ENCODE data around the gene RNF14.

Gene RNF14

DNA sequence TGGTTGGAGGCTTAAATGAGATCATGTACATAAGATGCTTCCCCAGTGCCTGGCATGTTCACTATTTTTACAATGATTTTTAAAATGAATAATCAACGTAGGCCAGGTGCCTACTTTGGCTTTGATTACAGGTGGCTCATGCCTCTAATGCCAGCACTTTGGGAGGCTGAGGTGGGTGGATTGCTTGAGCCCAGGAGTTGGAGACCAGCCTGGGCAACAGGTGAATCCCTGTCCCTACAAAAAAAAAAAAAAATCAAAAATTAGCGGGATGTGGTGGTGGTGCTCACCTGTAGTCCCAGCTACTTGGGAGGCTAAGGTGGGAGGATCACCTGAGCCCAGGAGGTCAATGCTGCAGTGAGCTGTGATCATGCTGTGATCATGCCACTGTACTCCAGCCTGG lies 20.1 kb upstream of the RNF14 start:
- no peak for DNase-seq (ENCODE audit: low read depth)

- no peak for DNase-seq (ENCODE audit: low read depth)
Measured at GRCh38 chr5:141949511-141949910, 19.4 kb upstream of the RNF14 start.

GRCh38 chr5:141950207-141951005 lies 18.5 kb upstream of the RNF14 start:
- no peak for DNase-seq (ENCODE audit: low read depth)

DNA sequence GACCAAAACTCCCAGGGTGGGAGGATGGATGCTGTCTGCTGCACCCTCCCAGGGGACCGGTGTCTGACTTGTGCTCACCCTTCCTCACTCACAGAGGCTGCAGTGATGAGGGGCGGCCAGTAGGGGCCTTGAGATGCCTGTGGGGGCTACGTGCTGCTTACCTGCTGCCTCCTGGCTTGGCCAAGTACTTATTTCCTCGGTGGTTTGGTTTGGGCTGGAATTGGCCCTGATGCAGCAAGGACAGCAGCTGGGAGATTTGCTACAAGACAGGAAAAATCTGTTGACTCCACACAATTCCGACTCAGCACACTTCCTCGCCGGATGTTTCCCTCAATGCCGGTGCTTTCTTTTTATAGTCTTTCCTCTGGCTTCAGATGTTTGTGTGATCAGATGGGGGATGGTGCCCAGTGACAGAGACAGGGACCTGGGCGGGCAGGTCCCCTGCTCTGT lies 17.5 kb upstream of the RNF14 start:
- no peak for DNase-seq (ENCODE audit: low read depth)

GRCh38 chr5:141952020-141952419 lies 16.9 kb upstream of the RNF14 start:
- DNase-seq (ENCODE audit: low read depth), result no peak

GRCh38 chr5:141954194-141954593 lies 14.7 kb upstream of the RNF14 start:
- no peak for DNase-seq (ENCODE audit: low read depth)

GRCh38 chr5:141957367-141957996 lies 11.4 kb upstream of the RNF14 start:
- DNase-seq (ENCODE audit: low read depth), result no peak

- no peak for DNase-seq (ENCODE audit: low read depth)
Measured at GRCh38 chr5:141958113-141958512, 10.8 kb upstream of the RNF14 start, which contains the start of gene PCDH12. PCDH12 (minus strand) TSS chr5:141958202; CDS start chr5:141957851, 351 bp downstream.

- no peak for DNase-seq (ENCODE audit: low read depth)
Measured at GRCh38 chr5:141958546-141959172, 10.2 kb upstream of the RNF14 start.

DNA sequence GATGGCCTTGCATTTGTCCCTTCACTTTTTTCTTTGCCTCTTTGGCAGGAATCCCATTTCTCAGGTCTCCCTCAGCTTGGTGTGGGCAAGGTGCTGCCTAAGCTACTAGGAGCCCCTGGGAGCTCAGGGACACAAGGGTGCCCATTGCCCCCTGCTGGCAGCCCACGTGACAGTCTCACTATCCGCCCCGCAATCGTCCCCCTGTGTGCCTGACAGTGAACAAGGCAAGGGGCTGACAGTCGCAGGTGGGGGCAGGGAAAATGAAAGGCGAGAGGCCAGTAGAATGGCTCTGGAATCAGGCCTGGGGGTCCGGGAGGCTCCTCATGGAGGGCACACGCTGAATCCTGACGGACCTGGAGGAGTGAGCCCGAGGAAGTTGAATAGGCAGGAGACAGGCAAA lies 8.9 kb upstream of the RNF14 start:
- DNase-seq (ENCODE audit: low read depth), result no peak

DNA sequence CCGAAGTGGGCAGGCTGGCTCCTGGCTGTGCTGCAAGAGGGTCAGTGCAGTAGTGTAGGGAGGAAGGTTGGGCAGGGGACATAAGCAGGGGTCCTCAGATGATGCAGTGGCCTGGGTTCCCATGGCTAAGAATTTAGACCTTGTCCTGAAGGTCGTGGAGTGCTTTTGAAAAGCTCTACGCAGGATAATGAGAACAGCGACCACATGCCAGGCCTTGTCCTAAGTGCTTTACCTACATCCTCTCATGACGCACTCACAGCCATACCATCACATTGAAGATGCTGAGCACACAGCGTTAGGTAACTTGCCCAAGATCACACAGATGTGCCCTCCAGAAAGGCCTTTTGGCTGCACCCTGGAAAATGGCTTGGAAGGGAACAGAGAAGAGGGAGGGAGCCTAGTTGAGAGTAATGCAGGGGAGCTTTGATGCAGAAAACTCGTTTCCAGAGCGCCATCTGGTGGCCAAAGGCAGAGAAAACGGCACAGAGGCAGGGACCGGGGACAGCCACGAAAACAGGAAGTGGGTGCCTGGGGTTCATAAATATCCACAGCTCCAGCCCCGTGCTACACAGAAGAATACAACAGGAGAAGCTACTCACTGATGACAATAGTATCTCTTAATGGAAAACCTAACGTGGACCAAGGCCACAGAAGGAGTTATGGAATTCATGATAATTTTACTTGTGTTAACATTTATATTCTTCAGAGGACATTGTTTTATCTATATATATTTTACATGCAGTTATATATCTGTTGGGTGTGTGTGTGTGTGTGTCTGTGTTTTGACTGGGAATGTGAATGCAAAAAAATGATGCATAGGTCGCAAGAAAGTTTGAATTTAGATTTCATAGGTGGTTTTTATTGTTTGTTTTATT lies 8.2 kb upstream of the RNF14 start:
- DNase-seq (ENCODE audit: low read depth), result peak; percentile 79

GRCh38 chr5:141961466-141961865 lies 7.4 kb upstream of the RNF14 start:
- no peak for DNase-seq (ENCODE audit: low read depth)

- no peak for DNase-seq (ENCODE audit: low read depth)
Measured at GRCh38 chr5:141963701-141964100, 5.2 kb upstream of the RNF14 start.

DNA sequence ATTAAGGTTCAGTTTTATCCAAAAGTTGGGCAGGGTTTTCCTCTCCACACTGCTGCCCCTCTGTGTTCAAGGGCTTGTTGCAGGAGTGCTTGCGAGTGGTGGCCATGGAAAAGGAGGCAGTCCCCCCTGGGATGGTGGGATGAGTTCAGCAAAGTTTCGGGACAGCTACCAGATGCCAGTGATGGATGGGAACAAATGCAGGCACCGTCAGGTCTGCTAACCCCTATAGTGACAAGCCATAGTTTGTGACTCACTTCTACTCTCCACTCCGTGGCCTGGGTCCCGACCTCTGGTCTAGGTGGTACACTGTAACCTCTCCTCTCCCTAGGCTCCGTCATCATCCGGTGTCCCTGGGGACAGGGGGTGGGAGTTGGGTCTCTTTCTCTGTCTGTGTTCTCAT lies 3.8 kb upstream of the RNF14 start:
- DNase-seq (ENCODE audit: low read depth), result no peak

DNA sequence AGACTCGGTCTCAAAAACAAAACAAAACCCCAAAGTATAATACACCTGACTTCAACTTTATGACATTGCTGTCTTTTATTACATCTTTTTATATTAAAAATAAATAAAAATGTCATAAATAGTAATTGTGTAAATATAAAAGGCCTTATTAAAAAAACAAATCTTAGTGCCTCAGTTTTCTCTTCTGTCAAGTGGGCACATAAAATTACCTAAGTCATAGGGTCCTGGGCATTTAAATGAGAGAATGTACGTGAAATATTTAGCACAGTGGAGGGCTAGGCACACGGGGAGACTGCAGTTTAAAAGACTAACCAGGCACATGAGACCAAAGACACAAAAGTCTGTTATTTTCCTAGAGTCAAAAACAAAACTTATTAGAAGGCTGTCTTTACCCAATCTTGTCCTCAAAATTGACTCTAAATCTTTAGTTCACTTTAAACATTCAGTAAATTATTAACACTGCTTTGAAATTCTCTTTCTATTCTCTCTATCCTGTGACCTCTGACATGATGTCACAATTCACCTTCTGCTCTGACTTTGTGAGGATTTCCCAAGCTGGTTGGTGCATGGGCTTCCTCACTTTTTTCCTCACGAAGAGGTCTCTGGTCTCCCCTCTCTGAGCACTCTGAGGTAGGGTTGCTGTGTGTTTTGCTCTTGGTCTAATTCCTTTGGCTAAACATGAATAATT lies 2.5 kb upstream of the RNF14 start:
- DNase-seq (ENCODE audit: low read depth), result no peak

DNA sequence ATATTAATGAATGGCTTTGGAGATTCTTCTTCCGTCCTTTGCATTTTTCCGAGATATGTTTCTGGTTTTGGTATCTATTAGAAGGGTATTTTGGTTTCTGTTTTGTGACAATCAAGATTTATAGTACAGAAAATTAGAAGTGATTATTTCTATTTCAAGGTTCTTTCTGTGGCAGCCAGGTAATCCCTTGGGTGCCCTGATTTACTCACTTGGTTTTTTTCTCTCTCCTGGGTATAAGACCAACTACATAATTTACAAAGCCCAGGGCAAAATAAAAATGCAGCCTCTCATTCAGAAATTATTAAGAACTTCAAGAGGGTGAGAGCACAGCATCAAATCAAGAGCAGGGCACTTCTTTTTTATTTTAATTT lies 2.0 kb upstream of the RNF14 start:
- DNase-seq (ENCODE audit: low read depth), result no peak

DNA sequence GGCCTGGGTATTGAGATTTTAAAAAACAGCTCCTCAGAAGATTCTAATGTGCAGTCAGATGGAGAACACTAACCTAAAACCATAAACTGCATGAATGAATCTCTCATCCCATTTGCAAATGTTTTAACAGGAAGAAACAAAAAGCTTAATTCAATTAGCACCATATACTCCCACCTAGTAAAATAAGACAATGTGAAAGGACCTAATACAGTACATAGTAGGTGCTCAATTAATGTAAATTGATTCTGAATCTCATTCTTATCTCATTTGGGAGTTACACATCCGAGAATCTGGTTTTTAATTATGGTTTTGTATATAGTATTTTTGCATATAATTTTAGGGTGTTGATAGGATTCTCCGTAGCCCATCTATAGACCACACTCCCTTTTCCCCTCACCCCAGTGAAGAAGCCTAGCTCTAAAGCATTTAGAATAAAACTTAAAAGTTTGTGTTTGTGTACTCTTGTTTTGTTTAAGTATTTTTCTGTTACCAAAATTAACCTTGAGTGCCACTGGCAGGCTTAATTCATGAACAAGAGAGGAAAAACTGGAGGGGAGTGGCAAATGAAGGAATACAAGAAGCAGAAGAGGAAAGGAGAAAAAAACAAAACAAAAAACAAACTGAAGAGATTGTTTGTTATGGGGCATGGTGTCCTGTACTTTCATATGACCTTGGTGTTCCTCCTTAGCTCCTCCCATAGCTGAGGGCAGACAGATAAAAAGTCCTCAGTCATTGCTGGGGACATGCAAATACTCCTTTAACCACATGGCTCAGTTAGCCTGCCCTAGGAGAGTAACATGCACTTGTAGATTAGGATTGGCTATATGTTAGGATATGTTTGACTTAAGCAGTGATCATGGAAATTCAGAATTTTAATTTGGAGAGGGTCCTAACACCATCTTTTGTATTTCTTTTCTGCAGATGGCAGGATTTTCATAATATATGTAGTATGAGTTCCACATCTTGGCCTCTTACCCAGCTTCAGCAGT lies 1.2 kb downstream of the RNF14 start:
- DNase-seq (ENCODE audit: low read depth), result no peak

DNA sequence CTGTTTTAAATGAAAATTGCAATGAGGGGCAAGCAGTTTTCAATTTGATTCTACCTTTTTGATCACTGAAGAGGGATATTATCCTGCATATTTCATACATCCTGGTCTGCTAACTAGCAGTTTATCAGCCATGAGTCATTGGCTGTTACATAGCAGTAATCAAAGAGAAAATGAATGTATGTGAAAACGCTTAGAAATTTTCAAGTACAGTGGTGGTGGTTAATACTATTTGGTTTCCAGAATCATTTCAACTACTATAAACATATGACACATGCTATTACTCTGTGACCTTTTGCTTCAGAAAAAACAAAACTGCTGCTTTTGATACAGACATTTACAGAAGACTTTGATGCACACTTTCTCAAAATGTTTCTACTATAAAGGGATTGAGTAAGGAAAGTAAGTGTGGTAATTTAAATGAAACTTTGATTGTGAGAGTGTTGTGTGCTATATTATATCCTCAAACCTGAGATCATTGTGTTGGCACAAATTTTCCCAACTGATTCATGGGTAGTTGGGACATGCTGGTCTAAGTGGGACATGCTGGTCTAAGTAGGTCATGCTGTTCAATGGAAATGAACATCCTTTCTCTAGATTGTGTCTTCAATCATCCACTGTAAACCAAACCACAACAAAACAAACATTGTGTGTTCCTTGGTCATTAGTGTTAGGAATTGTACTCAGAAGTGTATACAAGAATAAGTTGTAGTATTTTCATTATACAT lies 5.1 kb downstream of the RNF14 start:
- no peak for DNase-seq (ENCODE audit: low read depth)

DNA sequence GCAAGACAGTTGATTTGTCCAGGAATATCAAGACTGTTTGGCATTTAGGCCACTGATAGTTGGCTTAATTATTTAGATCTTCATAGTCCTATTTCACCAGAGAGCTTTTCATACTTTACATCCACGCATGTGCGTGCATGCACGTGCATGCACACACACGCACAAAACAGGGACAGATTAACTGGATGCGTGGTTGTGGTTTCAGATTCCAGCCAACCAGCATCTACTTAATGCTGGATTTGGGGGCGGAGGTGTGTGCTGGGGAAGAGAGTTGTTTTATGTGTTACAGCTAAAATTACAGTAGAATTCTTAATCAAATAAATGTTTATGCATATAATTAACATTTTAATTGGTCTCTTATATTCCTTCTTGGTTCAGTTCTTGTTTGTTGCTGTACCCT lies 7.3 kb downstream of the RNF14 start:
- no peak for DNase-seq (ENCODE audit: low read depth)

GRCh38 chr5:141978389-141978788 lies 9.5 kb downstream of the RNF14 start:
- no peak for DNase-seq (ENCODE audit: low read depth)
